ENCODE measurements around the gene RNH1.

Gene RNH1

GRCh38 chr11:516400-516799, 9.4 kb upstream of the RNH1 start:
- H3K4me1 ChIP-seq (ENCODE audit: insufficient read depth, low read length, poor library complexity, severe bottlenecking) = no peaks in the 10 kb centered on the region
- no peaks in the 10 kb centered on the region for H3K79me2 ChIP-seq (ENCODE audit: insufficient read depth, low read length)
- no peaks in the 10 kb centered on the region for H3F3A ChIP-seq (ENCODE audit: low read depth)
- H3K9ac ChIP-seq (ENCODE audit: low read depth, low read length, poor library complexity, severe bottlenecking) = no peak overlapping the region
- H3K27me3 ChIP-seq (ENCODE audit: insufficient read depth, low read length, poor library complexity, severe bottlenecking) = no peaks in the 10 kb centered on the region
- H3K4me3 ChIP-seq (ENCODE audit: low read length, poor library complexity, severe bottlenecking) = no peak overlapping the region
- H3K4me2 ChIP-seq (ENCODE audit: low read depth, low read length, poor library complexity, severe bottlenecking) = no peak overlapping the region
- H2AFZ ChIP-seq (ENCODE audit: low read length) = no peak overlapping the region
- no peaks in the 10 kb centered on the region for H4K20me1 ChIP-seq (ENCODE audit: insufficient read depth, low read length, poor library complexity, severe bottlenecking)
- no peaks in the 10 kb centered on the region for H3K9me2 ChIP-seq (replicated peaks; ENCODE audit: low read depth, low read length)
- no peaks in the 10 kb centered on the region; the same call in 1 of the 2 replicates for H3K9me3 ChIP-seq (ENCODE audit: insufficient read depth, low read depth, low read length)
- H3K36me3 ChIP-seq (ENCODE audit: insufficient read depth, low read length) = no peaks in the 10 kb centered on the region
- TF ChIP-seq CTCF (conservative IDR thresholded peaks at IDR 0.05; ENCODE audit: low read length) = no peak

GRCh38 chr11:515131-515530, 8.1 kb upstream of the RNH1 start:
- TF ChIP-seq EZH2phosphoT487 (IDR thresholded peaks at IDR 0.05; ENCODE audit: borderline replicate concordance) (no peak), CTCF (conservative IDR thresholded peaks at IDR 0.05; ENCODE audit: low read length) (no peak)

GRCh38 chr11:514606-515005, 7.6 kb upstream of the RNH1 start:
- H3K27me3 ChIP-seq (ENCODE audit: insufficient read depth, low read length, poor library complexity, severe bottlenecking) = no peaks in the 10 kb centered on the region
- H3K9me3 ChIP-seq (ENCODE audit: insufficient read depth, low read depth, low read length) = no peaks in the 10 kb centered on the region; the same call in 1 of the 2 replicates
- no peaks in the 10 kb centered on the region for H3K4me1 ChIP-seq (ENCODE audit: insufficient read depth, low read length, poor library complexity, severe bottlenecking)
- H3K9ac ChIP-seq (ENCODE audit: low read depth, low read length, poor library complexity, severe bottlenecking) = no peak overlapping the region
- TF ChIP-seq EZH2phosphoT487 (IDR thresholded peaks at IDR 0.05; ENCODE audit: borderline replicate concordance) (no peak), CTCF (conservative IDR thresholded peaks at IDR 0.05; ENCODE audit: low read length) (no peak)
- no peaks in the 10 kb centered on the region for H4K20me1 ChIP-seq (ENCODE audit: insufficient read depth, low read length, poor library complexity, severe bottlenecking)
- H3K36me3 ChIP-seq (ENCODE audit: insufficient read depth, low read length) = no peaks in the 10 kb centered on the region
- no peak overlapping the region for H3K4me2 ChIP-seq (ENCODE audit: low read depth, low read length, poor library complexity, severe bottlenecking)
- H3K79me2 ChIP-seq (ENCODE audit: insufficient read depth, low read length) = no peaks in the 10 kb centered on the region
- H3F3A ChIP-seq (ENCODE audit: low read depth) = no peaks in the 10 kb centered on the region
- no peak overlapping the region for H2AFZ ChIP-seq (ENCODE audit: low read length)
- no peak overlapping the region for H3K4me3 ChIP-seq (ENCODE audit: low read length, poor library complexity, severe bottlenecking)
- H3K9me2 ChIP-seq (replicated peaks; ENCODE audit: low read depth, low read length) = no peaks in the 10 kb centered on the region

More at GRCh38 chr11:515131-515530, 8.1 kb upstream of the RNH1 start:
- Histone ChIP-seq H3K9me3 (ENCODE audit: insufficient read depth, low read depth, low read length) (no peaks in the 10 kb centered on the region; the same call in 1 of the 2 replicates), H2AFZ (ENCODE audit: low read length) (no peak overlapping the region), H4K20me1 (ENCODE audit: insufficient read depth, low read length, poor library complexity, severe bottlenecking) (no peaks in the 10 kb centered on the region), H3K4me3 (ENCODE audit: low read length, poor library complexity, severe bottlenecking) (no peak overlapping the region), H3K9me2 (replicated peaks; ENCODE audit: low read depth, low read length) (no peaks in the 10 kb centered on the region), H3K36me3 (ENCODE audit: insufficient read depth, low read length) (no peaks in the 10 kb centered on the region), H3F3A (ENCODE audit: low read depth) (no peaks in the 10 kb centered on the region), H3K27me3 (ENCODE audit: insufficient read depth, low read length, poor library complexity, severe bottlenecking) (no peaks in the 10 kb centered on the region), H3K79me2 (ENCODE audit: insufficient read depth, low read length) (no peaks in the 10 kb centered on the region), H3K9ac (ENCODE audit: low read depth, low read length, poor library complexity, severe bottlenecking) (no peak overlapping the region), H3K4me2 (ENCODE audit: low read depth, low read length, poor library complexity, severe bottlenecking) (no peak overlapping the region), H3K4me1 (ENCODE audit: insufficient read depth, low read length, poor library complexity, severe bottlenecking) (no peaks in the 10 kb centered on the region)
